ENCODE results near the gene SF3B2. TPM values are rescaled to one million over a fixed set of nuclear protein-coding genes. Genes with fewer than 3 reads are reported as not detected.
"Not testable (repeated sequence)": the region's sequence is repeated elsewhere in the genome, so short reads cannot be mapped to it uniquely, and the experiment has no call there.

SF3B2 gene
- total RNA-seq, 1 donor from 2014 or later = 162 TPM

- DNase-seq (ENCODE audit: extremely low read depth, low read depth, low spot score) = no peak
Observed at GRCh38 chr11:66016793-66017177, 35.4 kb upstream of the SF3B2 start.

- no peak for DNase-seq (ENCODE audit: extremely low read depth, low read depth, low spot score)
Observed at GRCh38 chr11:66017321-66017720, 34.8 kb upstream of the SF3B2 start.

GRCh38 chr11:66020212-66020611 lies 32.0 kb upstream of the SF3B2 start:
- no peak for DNase-seq (ENCODE audit: extremely low read depth, low read depth, low spot score)

DNA sequence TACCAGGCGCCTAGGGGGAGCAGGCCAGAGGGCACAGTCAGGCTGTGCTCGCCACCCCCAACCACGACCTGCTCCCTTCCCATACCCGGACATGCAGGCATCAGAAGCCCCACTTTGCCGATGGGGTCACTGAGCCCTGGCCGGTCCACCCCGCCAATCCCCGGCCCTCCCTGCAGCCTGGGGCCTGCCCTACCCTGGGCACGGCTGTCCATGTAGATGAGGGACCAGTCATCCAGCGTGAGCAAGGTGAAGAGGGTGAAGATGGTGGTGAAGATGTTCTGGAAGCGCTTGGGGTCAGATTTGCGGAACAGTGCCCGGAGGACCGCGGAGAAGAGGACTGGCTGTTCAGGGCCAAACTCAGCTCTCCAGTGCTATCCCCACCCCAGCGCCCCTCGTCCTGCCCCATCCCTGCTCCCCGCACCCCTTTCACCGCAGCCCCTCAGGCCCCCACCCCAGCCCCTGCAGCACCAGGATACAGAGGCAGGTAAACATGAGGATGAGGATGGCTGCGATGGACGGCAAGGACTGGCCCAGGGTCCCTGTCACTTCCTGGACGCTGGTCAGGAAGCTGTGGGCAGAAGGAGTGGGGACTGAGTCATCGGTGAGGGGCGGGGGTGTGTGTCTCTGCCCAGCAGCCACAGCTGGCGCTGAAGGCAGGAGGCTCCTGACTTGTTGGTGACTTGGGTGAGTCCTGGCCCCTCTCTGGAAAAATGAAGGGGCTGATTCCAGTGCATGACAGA lies 31.4 kb upstream of the SF3B2 start:
- DNase-seq (ENCODE audit: extremely low read depth, low read depth, low spot score) = no peak

- DNase-seq (ENCODE audit: extremely low read depth, low read depth, low spot score) = no peak
Observed at GRCh38 chr11:66022401-66023185, 29.6 kb upstream of the SF3B2 start.

- not testable (repeated sequence) for DNase-seq (ENCODE audit: extremely low read depth, low read depth, low spot score)
Observed at GRCh38 chr11:66023186-66023440, 29.1 kb upstream of the SF3B2 start.

GRCh38 chr11:66026017-66026529 lies 26.1 kb upstream of the SF3B2 start, which contains the start of gene CATSPER1:
Gene CATSPER1, minus strand, starts transcription at chr11:66026479. Its CDS starts 100 bp downstream, at chr11:66026379.
- DNase-seq (ENCODE audit: extremely low read depth, low read depth, low spot score) = no peak

DNA sequence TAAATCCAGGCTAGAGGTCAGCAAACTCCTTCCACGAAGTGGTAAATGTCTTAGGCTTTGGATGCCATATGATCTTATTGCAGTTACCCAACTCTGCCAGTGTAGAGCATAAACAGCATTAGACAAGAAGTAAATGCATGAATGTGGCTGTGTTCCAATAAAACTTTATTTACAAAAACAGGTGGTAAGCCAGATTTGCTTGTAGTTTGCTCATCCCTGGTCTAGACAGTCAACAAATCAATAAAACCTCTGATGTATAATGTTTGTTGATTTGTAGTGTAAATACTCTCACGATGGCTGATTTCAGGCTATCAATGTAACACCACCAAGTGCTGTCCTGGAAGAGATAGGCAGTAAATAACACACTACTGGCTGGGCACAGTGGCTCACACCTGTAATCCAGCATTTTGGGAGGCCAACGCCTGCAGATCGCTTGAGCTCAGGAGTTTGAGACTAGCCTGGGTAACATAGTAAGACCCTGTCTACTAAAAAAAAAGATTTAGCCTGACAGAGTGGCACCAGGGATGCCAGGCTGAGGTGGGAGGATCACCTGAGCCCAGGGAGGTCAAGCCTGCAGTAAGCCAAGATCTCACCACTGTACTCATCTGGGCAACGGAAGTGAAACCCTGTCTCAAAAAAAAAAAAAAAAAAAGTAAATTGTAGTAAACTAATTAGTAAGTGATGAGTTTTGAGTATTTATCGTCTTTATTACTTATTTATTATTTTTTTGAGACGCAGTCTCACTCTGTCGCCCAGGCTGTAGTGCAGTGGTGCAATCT lies 19.0 kb upstream of the SF3B2 start:
- no peak for DNase-seq (ENCODE audit: extremely low read depth, low read depth, low spot score)

- DNase-seq (ENCODE audit: extremely low read depth, low read depth, low spot score) = no peak
Observed at GRCh38 chr11:66035653-66036333, 16.4 kb upstream of the SF3B2 start.

DNA sequence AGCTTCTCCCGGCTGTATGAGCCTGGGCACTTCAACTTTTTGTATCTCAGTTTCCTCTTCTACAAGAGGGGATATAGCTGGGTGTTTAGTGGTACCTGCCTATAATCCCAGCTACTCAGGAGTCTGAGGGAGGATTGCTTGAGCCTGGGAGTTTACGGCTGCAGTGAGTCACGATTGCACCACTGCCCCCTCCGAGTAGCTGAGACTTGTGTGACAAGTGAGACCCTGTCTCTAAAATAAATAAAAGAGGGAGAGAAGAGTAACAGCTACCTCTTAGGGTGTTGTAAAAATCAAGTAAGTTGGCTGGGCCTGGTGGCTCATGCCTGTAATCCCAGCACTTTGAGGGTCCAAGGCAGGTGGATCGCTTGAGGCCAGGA lies 15.8 kb upstream of the SF3B2 start:
- no peak for DNase-seq (ENCODE audit: extremely low read depth, low read depth, low spot score)

GRCh38 chr11:66037327-66037726 lies 14.8 kb upstream of the SF3B2 start:
- DNase-seq (ENCODE audit: extremely low read depth, low read depth, low spot score) = no peak

DNA sequence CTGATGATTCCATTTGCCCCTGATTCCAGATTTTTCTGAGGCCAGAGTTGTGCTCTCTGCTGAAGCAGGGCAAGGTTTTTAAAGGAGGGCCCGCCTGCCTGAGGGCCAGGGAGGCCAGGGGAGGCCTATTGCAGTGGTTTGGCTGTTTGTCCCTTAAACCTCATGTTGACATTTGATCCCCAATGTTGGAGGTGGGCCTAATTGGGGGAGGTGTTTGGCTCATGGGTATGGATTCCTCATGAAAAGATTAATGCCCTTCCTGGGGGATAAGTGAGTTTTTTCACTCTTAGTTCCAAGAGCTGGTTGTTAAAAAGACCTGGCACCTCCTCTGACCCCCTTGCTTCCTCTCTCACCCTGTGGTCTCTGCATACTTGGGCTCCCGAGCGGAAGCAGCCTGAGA lies 12.4 kb upstream of the SF3B2 start:
- DNase-seq (ENCODE audit: extremely low read depth, low read depth, low spot score) = no peak

DNA sequence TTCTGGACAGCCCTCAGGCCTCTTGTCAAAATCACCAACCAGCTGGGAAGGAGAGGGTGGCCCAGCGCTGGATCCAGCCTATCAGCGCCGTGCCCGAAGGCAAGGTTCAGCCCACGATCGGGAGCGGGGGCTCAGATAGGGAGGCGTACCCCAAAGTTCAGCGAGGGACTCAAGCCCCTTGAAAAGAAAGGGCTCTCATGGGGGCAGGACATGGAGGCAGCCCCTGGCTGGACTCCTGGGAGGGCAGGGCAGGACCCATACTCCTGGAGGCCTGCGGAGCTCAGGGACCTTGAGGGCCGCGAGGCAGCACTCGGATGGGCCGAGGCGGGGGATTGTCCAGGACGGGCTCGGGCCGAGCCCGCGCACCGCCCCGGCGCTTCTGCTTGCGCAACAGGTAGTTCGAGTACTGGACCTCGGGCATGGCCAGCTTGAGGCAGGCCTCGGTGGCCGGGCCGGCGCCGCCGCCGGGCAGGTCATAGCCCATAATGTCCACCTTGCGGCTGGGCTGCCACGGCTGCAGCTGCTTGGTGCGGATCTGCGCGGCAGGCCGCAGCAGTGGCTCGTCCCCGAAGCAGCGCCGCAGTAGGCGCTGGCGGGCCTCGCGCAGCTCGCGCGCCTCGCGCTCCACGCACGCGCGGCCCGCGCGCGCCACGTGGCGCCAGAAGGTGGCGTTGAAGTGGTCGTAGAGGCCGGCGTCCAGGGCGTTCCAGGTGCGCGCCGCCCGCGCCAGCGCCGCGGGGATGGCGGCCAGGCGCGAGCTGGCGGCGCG lies 9.8 kb upstream of the SF3B2 start:
- no peak for DNase-seq (ENCODE audit: extremely low read depth, low read depth, low spot score)

DNA sequence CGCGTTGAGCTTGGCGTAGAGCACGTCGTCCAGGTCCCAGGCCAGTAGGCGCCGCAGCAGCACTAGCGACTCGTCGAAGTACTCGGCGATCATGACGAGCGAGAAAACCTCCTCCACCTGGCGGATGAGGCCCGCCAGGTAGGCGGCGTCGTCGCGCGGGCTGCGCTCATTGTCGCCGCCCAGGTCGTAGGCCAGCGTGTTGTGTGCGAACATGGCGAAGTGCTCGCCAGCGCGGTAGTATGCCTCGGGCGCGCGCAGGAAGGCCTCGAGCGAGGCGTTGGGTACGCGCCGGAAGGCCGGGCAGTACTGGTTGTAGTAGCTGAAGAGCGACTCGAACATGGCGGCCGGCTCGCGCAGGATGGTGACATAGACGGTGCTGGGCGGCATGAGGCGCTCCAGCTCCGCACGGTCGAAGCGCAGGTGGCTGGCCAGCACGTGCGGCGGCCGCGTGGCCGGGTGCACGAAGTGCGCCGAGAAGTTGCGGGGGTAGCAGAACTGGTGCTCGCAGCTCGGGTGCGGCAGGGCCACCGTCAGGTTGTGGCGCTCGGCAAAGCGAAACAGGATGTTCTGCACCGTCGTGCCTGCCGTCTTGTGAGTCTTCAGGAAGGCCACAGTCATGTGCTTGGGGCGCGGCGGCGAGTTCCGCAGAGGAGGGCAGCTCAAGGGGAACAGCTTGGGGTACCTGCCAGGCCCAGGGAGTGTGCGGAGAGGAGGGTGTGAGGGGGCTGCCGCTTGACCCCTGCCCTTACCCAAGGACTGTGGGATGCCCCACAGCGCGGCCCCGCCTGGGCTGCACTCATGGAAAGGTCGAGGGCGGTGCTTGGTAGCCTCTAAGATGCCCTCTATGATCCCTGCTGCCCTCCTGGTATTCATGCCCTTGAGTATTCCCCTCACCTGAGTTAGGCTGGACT lies 8.9 kb upstream of the SF3B2 start:
- DNase-seq (ENCODE audit: extremely low read depth, low read depth, low spot score) = no peak

GRCh38 chr11:66044757-66045156 lies 7.4 kb upstream of the SF3B2 start:
- DNase-seq (ENCODE audit: extremely low read depth, low read depth, low spot score) = no peak

DNA sequence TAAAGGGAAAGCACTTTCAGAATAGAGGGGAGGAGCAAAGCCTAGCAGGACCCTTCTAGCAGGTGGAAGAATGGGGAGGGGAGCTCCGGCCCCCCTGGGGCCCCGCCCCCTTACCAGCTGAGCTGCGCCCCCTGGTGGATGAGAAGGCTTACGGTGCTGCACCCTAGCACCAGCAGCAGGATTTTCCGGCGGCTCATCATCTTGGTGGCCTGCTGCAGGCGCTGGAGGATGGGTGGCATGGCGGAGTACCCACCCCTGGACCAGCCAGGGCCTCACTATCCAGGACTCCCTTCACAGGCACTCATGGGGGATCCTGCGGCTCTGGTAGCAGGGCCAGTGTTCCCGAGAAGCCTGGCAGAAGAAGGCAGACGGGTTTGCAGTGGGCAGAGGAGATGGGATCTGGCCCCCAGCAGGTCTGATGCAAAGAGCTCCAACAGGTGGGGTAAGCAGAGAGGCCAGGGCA lies 7.0 kb upstream of the SF3B2 start:
- no peak for DNase-seq (ENCODE audit: extremely low read depth, low read depth, low spot score)

GRCh38 chr11:66046901-66047300 lies 5.3 kb upstream of the SF3B2 start:
- DNase-seq (ENCODE audit: extremely low read depth, low read depth, low spot score) = no peak

- no peak for DNase-seq (ENCODE audit: extremely low read depth, low read depth, low spot score)
Observed at GRCh38 chr11:66047541-66048365, 4.4 kb upstream of the SF3B2 start.

Measured in glomerular endothelial cell (primary cell).